Measurements from ENCODE around the gene ZNF783. TPM values are rescaled to one million over a fixed set of nuclear protein-coding genes. Genes with fewer than 3 reads are reported as not detected.
A peak's percentile ranks its signal among the peaks of the same experiment; 100 is the strongest.

Gene ZNF783
- total and polyA plus RNA-seq, 9 of the 15 experiments (the other 6 are each of a cell fraction or from before 2014, with no cell fraction given), result 0.66 to 11.2 (median 5.4) TPM

DNA sequence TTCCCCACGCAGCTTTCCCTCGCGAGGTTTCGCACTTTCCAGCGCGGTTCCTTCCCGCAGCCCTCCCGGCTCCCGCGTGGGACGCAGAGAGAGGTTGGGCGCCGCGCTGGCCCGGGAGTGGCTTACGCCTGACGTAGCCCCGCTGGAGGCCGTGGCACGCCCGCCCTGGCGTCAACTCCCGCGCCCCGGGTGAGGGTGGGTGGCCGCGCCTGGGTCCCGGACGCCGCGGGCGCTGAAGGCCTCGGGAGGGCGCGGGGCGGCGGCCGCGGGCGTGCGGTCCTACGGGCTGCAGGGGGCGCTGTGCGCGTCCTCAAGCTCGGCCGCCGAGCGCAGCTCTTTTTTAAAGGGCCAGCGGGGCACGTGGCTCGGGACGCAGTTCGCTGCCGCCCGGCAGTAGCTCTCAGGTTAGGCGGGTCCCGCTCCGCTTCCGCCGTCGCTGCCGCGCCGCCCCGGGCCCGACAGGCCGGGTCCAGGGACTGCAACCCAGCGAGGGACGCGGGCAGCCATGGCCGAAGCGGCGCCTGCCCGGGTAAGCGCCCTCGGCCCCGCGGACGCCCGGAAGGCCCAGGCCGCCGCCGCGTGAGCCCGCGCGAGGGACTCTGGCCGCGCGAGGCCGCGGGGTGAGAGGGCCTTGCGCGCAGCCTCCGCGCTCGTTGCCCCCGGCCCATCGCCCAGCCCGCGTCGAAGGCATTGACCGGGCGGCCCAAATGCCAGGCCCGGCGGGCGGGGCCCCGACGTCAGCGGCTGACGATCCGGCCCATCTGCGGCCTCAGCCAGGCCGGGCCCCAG is at the start of gene ZNF783 (continued):
- TF ChIP-seq, protein P1, sequence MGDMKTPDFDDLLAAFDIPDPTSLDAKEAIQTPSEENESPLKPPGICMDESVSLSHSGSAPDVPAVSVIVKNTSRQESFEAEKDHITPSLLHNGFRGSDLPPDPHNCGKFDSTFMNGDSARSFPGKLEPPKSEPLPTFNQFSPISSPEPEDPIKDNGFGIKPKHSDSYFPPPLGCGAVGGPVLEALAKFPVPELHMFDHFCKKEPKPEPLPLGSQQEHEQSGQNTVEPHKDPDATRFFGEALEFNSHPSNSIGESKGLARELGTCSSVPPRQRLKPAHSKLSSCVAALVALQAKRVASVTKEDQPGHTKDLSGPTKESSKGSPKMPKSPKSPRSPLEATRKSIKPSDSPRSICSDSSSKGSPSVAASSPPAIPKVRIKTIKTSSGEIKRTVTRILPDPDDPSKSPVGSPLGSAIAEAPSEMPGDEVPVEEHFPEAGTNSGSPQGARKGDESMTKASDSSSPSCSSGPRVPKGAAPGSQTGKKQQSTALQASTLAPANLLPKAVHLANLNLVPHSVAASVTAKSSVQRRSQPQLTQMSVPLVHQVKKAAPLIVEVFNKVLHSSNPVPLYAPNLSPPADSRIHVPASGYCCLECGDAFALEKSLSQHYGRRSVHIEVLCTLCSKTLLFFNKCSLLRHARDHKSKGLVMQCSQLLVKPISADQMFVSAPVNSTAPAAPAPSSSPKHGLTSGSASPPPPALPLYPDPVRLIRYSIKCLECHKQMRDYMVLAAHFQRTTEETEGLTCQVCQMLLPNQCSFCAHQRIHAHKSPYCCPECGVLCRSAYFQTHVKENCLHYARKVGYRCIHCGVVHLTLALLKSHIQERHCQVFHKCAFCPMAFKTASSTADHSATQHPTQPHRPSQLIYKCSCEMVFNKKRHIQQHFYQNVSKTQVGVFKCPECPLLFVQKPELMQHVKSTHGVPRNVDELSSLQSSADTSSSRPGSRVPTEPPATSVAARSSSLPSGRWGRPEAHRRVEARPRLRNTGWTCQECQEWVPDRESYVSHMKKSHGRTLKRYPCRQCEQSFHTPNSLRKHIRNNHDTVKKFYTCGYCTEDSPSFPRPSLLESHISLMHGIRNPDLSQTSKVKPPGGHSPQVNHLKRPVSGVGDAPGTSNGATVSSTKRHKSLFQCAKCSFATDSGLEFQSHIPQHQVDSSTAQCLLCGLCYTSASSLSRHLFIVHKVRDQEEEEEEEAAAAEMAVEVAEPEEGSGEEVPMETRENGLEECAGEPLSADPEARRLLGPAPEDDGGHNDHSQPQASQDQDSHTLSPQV (IDR thresholded peaks at IDR 0.05), result peak; percentile 92
- TF ChIP-seq, protein P2, sequence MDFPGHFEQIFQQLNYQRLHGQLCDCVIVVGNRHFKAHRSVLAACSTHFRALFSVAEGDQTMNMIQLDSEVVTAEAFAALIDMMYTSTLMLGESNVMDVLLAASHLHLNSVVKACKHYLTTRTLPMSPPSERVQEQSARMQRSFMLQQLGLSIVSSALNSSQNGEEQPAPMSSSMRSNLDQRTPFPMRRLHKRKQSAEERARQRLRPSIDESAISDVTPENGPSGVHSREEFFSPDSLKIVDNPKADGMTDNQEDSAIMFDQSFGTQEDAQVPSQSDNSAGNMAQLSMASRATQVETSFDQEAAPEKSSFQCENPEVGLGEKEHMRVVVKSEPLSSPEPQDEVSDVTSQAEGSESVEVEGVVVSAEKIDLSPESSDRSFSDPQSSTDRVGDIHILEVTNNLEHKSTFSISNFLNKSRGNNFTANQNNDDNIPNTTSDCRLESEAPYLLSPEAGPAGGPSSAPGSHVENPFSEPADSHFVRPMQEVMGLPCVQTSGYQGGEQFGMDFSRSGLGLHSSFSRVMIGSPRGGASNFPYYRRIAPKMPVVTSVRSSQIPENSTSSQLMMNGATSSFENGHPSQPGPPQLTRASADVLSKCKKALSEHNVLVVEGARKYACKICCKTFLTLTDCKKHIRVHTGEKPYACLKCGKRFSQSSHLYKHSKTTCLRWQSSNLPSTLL (IDR thresholded peaks at IDR 0.05), result no peak
- no peak for TF ChIP-seq MTA2 (IDR thresholded peaks at IDR 0.05; ENCODE audit: low read depth)
- TF ChIP-seq, protein P3, sequence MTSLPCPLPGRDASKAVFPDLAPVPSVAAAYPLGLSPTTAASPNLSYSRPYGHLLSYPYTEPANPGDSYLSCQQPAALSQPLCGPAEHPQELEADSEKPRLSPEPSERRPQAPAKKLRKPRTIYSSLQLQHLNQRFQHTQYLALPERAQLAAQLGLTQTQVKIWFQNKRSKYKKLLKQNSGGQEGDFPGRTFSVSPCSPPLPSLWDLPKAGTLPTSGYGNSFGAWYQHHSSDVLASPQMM (CRISPR knock-in tag; IDR thresholded peaks at IDR 0.05), result no peak
- no peak for TF ChIP-seq CC2D1A (IDR thresholded peaks at IDR 0.05)
- no peak for TF ChIP-seq SMARCE1 (IDR thresholded peaks at IDR 0.05)
- no peak for TF ChIP-seq MAFK (IDR thresholded peaks at IDR 0.05; ENCODE audit: low read length)
- no peak for TF ChIP-seq ZNF274 (IDR thresholded peaks at IDR 0.05; ENCODE audit: borderline replicate concordance, low read depth, low read length)
- no peak for TF ChIP-seq PTRF (tag; IDR thresholded peaks at IDR 0.05)
- TF ChIP-seq DMBX1 (CRISPR knock-in tag; IDR thresholded peaks at IDR 0.05; ENCODE audit: borderline replicate concordance), result no peak
- TF ChIP-seq E2F3 (CRISPR knock-in tag; IDR thresholded peaks at IDR 0.05), result 0 out of 2 replicates have a peak, but pooled peaks have one; percentile 9
- TF ChIP-seq ZNF282 (CRISPR knock-in tag; IDR thresholded peaks at IDR 0.05), result peak; percentile 80; the same call in 1 of the 2 replicates
- no peak for TF ChIP-seq PHB2 (IDR thresholded peaks at IDR 0.05; ENCODE audit: low read depth)
- no peak for TF ChIP-seq ETV5 (CRISPR knock-in tag; IDR thresholded peaks at IDR 0.05; ENCODE audit: low read depth)
- TF ChIP-seq SNIP1 (IDR thresholded peaks at IDR 0.05; ENCODE audit: low read depth), result no peak
- no peak for TF ChIP-seq HOXB6 (CRISPR knock-in tag; IDR thresholded peaks at IDR 0.05; ENCODE audit: borderline replicate concordance)
- peak; percentile 22; the same call in 1 of the 2 replicates for TF ChIP-seq JUN (IDR thresholded peaks at IDR 0.05; ENCODE audit: borderline replicate concordance, low read depth, low read length)
- TF ChIP-seq JUN (CRISPR knock-in tag; IDR thresholded peaks at IDR 0.05; ENCODE audit: borderline replicate concordance), result peak; percentile 13; the same call in 1 of the 2 replicates
- TF ChIP-seq ZNF24 (IDR thresholded peaks at IDR 0.05), result no peak
- no peak for TF ChIP-seq ZNF124 (CRISPR knock-in tag; IDR thresholded peaks at IDR 0.05)
- TF ChIP-seq SP1 (CRISPR knock-in tag; IDR thresholded peaks at IDR 0.05), result no peak
- TF ChIP-seq DPF2 (IDR thresholded peaks at IDR 0.05), result no peak
- no peak for TF ChIP-seq POLR2H (tag; IDR thresholded peaks at IDR 0.05; ENCODE audit: low read depth)
